Ovary (tissue), 3 donors: Measurements from ENCODE around the gene TIMM17B.

ENCODE experiments used
- CTCF ChIP-seq, 3 donors: fragments of 450-650 bp in 2 of 3; fragments of 200-600 bp in 1 of 3; IDR thresholded peaks; one replicate each; pipeline versions ENCODE4 v1.5.1 to v1.8.0; 2016 to 2022; ENCODE audit warnings: antibody characterized with exemption in 3 of 3, mild to moderate bottlenecking in 1 of 3
- EP300 ChIP-seq: sonication (generic); formaldehyde crosslinking; IDR thresholded peaks from one replicate; pipeline ENCODE4 v1.6.1; 2017; ENCODE audit warnings: antibody characterized with exemption
- donor health status: DM: no; HTN: no; CAD: no.

- TF ChIP-seq EP300 (no peak), CTCF (IDR thresholded peaks at IDR 0.05) (no peak)
Measured at GRCh38 chrX:48919360-48919841, 21.8 kb upstream of the TIMM17B start.
